ENCODE results near the gene ALDH3B1. TPM values are rescaled to one million over a fixed set of nuclear protein-coding genes. Genes with fewer than 3 reads are reported as not detected.

The ALDH3B1 gene
- total and polyA plus RNA-seq, 9 of the 15 experiments (the other 6 are each of a cell fraction or from before 2014, with no cell fraction given): 0.01 to 0.35 (median 0.07) TPM; not detected in 2

DNA sequence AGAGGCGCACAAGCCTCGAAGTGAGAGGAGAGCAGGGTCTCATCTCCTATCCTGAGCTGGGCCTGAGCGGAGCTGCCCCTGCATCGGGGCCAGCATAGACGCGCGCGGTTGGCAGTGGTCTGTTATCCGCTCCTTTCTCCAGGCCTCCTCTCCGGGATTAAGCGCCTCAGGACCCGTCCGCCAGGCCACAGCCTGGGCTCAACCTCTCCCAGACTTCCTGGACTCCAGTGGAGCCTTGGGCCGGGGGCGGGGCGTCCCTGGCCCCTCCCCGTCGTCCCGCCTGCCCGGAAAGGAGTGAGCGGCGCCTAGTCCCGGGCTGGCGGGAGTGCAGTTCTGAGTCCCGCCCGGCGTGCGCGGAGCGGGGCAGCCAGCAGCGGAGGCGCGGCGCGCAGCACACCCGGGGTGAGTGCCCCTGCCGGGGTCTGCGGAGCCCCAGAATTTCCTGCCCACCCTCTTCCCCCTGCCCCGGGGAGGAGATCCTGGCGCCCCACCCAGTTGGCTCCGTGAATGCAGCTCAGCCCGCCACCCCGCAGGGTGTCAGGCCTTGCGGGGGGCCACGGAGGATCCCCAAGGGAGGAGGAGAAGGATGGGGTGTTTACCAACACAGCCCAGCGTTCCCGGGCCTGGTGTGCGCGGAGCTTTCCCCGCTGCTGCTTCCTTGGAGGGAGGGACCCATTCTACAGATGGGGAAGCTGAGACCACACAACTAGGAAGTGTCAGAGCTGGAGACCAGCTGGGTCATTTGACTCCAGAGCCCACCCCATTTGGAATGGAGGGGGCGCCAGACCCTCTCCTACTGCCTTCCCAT, 28.8 kb downstream of the ALDH3B1 start, which contains the start of gene TCIRG1 (continued):
- TF ChIP-seq SMARCE1 (IDR thresholded peaks at IDR 0.05): no peak; the same call in 1 of the 2 replicates
- TF ChIP-seq TEAD4 (IDR thresholded peaks at IDR 0.05; ENCODE audit: low read length): no peak
- TF ChIP-seq TEAD4 (CRISPR knock-in tag; IDR thresholded peaks at IDR 0.05; ENCODE audit: borderline replicate concordance): no peak
- no peak for TF ChIP-seq HDAC8 (tag; IDR thresholded peaks at IDR 0.05)
- TF ChIP-seq, protein P1, sequence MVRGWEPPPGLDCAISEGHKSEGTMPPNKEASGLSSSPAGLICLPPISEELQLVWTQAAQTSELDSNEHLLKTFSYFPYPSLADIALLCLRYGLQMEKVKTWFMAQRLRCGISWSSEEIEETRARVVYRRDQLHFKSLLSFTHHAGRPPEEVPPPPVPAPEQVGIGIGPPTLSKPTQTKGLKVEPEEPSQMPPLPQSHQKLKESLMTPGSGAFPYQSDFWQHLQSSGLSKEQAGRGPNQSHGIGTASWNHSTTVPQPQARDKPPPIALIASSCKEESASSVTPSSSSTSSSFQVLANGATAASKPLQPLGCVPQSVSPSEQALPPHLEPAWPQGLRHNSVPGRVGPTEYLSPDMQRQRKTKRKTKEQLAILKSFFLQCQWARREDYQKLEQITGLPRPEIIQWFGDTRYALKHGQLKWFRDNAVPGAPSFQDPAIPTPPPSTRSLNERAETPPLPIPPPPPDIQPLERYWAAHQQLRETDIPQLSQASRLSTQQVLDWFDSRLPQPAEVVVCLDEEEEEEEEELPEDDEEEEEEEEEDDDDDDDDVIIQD (CRISPR knock-in tag; IDR thresholded peaks at IDR 0.05): no peak
- TF ChIP-seq ATF7 (IDR thresholded peaks at IDR 0.05): 0 out of 2 replicates have a peak, but pooled peaks have one; percentile 36
- TF ChIP-seq TAL1 (IDR thresholded peaks at IDR 0.05): no peak
- TF ChIP-seq ZNF717 (CRISPR knock-in tag; IDR thresholded peaks at IDR 0.05): 0 out of 2 replicates have a peak, but pooled peaks have one; percentile 33
- TF ChIP-seq GATA2 (CRISPR knock-in tag; IDR thresholded peaks at IDR 0.05): no peak
- TF ChIP-seq SIN3A (IDR thresholded peaks at IDR 0.05; ENCODE audit: borderline replicate concordance in 2 of 2, control insufficient read depth in 1 of 2, low read depth in 2 of 2, low read length in 2 of 2): no peak; a peak in 1 of 4 replicates
- TF ChIP-seq, protein P2, sequence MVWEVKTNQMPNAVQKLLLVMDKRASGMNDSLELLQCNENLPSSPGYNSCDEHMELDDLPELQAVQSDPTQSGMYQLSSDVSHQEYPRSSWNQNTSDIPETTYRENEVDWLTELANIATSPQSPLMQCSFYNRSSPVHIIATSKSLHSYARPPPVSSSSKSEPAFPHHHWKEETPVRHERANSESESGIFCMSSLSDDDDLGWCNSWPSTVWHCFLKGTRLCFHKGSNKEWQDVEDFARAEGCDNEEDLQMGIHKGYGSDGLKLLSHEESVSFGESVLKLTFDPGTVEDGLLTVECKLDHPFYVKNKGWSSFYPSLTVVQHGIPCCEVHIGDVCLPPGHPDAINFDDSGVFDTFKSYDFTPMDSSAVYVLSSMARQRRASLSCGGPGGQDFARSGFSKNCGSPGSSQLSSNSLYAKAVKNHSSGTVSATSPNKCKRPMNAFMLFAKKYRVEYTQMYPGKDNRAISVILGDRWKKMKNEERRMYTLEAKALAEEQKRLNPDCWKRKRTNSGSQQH (CRISPR knock-in tag; IDR thresholded peaks at IDR 0.05): no peak
- TF ChIP-seq ZFP1 (CRISPR knock-in tag; IDR thresholded peaks at IDR 0.05): no peak
- TF ChIP-seq ZNF764 (CRISPR knock-in tag; IDR thresholded peaks at IDR 0.05; ENCODE audit: low read depth): no peak
- TF ChIP-seq SRF (CRISPR knock-in tag; IDR thresholded peaks at IDR 0.05): 0 out of 4 replicates have a peak, but pooled peaks of 1 of the 2 experiments have one; percentile 74
- no peak for TF ChIP-seq ZSCAN32 (CRISPR knock-in tag; IDR thresholded peaks at IDR 0.05)
- TF ChIP-seq ZNF232 (CRISPR knock-in tag; IDR thresholded peaks at IDR 0.05): no peak
- TF ChIP-seq RBM25 (IDR thresholded peaks at IDR 0.05; ENCODE audit: low read depth, low read length, severe bottlenecking): peak; percentile 97
- peak; percentile 7; the same call in 1 of the 2 replicates for TF ChIP-seq ELF2 (CRISPR knock-in tag; IDR thresholded peaks at IDR 0.05)
- no peak for TF ChIP-seq PCBP2 (IDR thresholded peaks at IDR 0.05; ENCODE audit: low read depth, low read length, poor library complexity, severe bottlenecking)
- TF ChIP-seq ZNF57 (CRISPR knock-in tag; IDR thresholded peaks at IDR 0.05): no peak
- no peak for TF ChIP-seq ARHGAP35 (IDR thresholded peaks at IDR 0.05; ENCODE audit: partially characterized antibody)
- TF ChIP-seq, protein P3, sequence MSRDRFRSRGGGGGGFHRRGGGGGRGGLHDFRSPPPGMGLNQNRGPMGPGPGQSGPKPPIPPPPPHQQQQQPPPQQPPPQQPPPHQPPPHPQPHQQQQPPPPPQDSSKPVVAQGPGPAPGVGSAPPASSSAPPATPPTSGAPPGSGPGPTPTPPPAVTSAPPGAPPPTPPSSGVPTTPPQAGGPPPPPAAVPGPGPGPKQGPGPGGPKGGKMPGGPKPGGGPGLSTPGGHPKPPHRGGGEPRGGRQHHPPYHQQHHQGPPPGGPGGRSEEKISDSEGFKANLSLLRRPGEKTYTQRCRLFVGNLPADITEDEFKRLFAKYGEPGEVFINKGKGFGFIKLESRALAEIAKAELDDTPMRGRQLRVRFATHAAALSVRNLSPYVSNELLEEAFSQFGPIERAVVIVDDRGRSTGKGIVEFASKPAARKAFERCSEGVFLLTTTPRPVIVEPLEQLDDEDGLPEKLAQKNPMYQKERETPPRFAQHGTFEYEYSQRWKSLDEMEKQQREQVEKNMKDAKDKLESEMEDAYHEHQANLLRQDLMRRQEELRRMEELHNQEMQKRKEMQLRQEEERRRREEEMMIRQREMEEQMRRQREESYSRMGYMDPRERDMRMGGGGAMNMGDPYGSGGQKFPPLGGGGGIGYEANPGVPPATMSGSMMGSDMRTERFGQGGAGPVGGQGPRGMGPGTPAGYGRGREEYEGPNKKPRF (IDR thresholded peaks at IDR 0.05; ENCODE audit: low read depth, low read length): no peak
- TF ChIP-seq DNMT1 (IDR thresholded peaks at IDR 0.05): no peak
- TF ChIP-seq ZNF347 (CRISPR knock-in tag; IDR thresholded peaks at IDR 0.05; ENCODE audit: low read depth): no peak
- no peak for TF ChIP-seq ZNF197 (CRISPR knock-in tag; IDR thresholded peaks at IDR 0.05; ENCODE audit: low read depth)

Data from K562 (cell line).